Spleen (tissue), 11 donors: Measurements from ENCODE around the gene CDKL1. TPM values are rescaled to one million over a fixed set of nuclear protein-coding genes. Genes with fewer than 3 reads are reported as not detected.

Experiments
- DNase-seq: peaks from one replicate; pipeline ENCODE4 v3.0.0-alpha.2; 2020
- H3K27ac ChIP-seq, 8 donors: fragments of 200-600 bp; sonication (generic) in 7 of 8; 1 replicate in 4 of 8; 2 replicates in 4 of 8; pipeline versions ENCODE4 v1.5.0 to v1.8.0; 2016 to 2021; ENCODE audit warnings: inconsistent platforms in 4 of 8, mild to moderate bottlenecking in 4 of 8, moderate library complexity in 1 of 8
- H3K27me3 ChIP-seq, 7 donors: fragments of 200-600 bp; sonication (generic) in 6 of 7; replicated peaks in 1 of 7; 1 replicate in 4 of 7; 2 replicates in 3 of 7; pipeline versions ENCODE4 v1.5.0 to v1.8.0; 2016 to 2021; ENCODE audit warnings: inconsistent platforms in 3 of 7, mild to moderate bottlenecking in 1 of 7
- H3K36me3 ChIP-seq, 6 donors: fragments of 200-600 bp; sonication (generic) in 5 of 6; 1 replicate in 4 of 6; 2 replicates in 2 of 6; pipeline versions ENCODE4 v1.5.0 to v1.8.0; 2016 to 2021; ENCODE audit warnings: inconsistent platforms in 2 of 6
- H3K4me1 ChIP-seq, 6 donors: fragments of 200-600 bp; sonication (generic) in 5 of 6; 1 replicate in 3 of 6; 2 replicates in 3 of 6; pipeline versions ENCODE4 v1.5.0 to v1.8.0; 2016 to 2021; ENCODE audit warnings: inconsistent platforms in 3 of 6
- H3K4me3 ChIP-seq, 8 donors: fragments of 200-600 bp; sonication (generic) in 7 of 8; 1 replicate in 4 of 8; 2 replicates in 4 of 8; pipeline versions ENCODE4 v1.5.0 to v1.8.0; 2016 to 2021; ENCODE audit warnings: inconsistent platforms in 4 of 8, mild to moderate bottlenecking in 4 of 8, moderate library complexity in 2 of 8
- H3K9me3 ChIP-seq, 8 donors: fragments of 200-600 bp; sonication (generic) in 7 of 8; 1 replicate in 4 of 8; 2 replicates in 4 of 8; pipeline versions ENCODE4 v1.5.0 to v1.8.0; 2016 to 2021; ENCODE audit warnings: inconsistent platforms in 4 of 8
- POLR2A ChIP-seq, 3 donors: fragments of 450-650 bp; IDR thresholded peaks; one replicate each; pipeline ENCODE4 v1.5.1; 2017; ENCODE audit warnings: antibody characterized with exemption in 3 of 3, mild to moderate bottlenecking in 1 of 3
- POLR2AphosphoS5 ChIP-seq, 3 donors: sonication (generic); formaldehyde crosslinking; IDR thresholded peaks; one replicate each; pipeline ENCODE4 v1.5.1; 2017; ENCODE audit warnings: antibody characterized with exemption in 3 of 3
- WGBS, 5 donors: extraction: QIAGEN DNeasy Blood & Tissue Kit in 3 of 5; methylation state at CpG; one replicate each; pipeline versions ENCODE4 v1.1.5 to v1.1.7; 2013 to 2018; 5-methylcytosine and 5-hydroxymethylcytosine counted together
- intact Hi-C: fragments of 100-400 bp; cut with DNase I; formaldehyde crosslinking; loops from one replicate; pipeline ENCODE4 v1.15.0; 2023; ENCODE audit warnings: low total_unique reads
- polyA plus RNA-seq, 3 donors: library from polyadenylated mRNA; stranded (reverse); fragments of 200-250 nt; gene quantifications; one replicate each; pipeline ENCODE4 v1.2.1, GENCODE V29; 2013
- total RNA-seq, 7 donors: library from RNA; depleted of rRNA in 3 of 7; stranded (reverse); fragments of >200 nt in 3 of 7; fragmentation: NEBNext Ultra II Directional in 4 of 7; extraction: Animal tissue kit (Norgen Biotek cat#: 25700) in 4 of 7; gene quantifications; one replicate each; pipeline versions ENCODE4 v1.1.0 to v1.2.1, GENCODE V29; 2016 to 2021
- TF ChIP-seq, protein P1 (sequence below), 11 experiments: fragments of 200-600 bp in 7 of 11; fragments of 450-650 bp in 4 of 11; sonication (generic) in 4 of 11; IDR thresholded peaks in 8 of 11; conservative IDR thresholded peaks in 3 of 11; 1 replicate in 7 of 11; 2 replicates in 4 of 11; pipeline versions ENCODE4 v1.4.0 to v1.8.0; 2016 to 2021; ENCODE audit warnings: antibody characterized with exemption in 11 of 11, inconsistent platforms in 4 of 11, mild to moderate bottlenecking in 1 of 11
- donor health status: healthy with polysubstance abuse.
- donor health status: DM: no; HTN: no; CAD: no; lungs with moderate emphysema.
- donor health status: DM: no; HTN: no; CAD: no.
- donor health status: Bipolar disorder and iron deficiency.
- donor health status: healthy.
- donor health status: DM: no; HTN: no; CAD: no.
- donor health status: DM: yes; HTN: yes; CAD: no.

The CDKL1 gene
- total and polyA plus RNA-seq, 10 donors = 1.7 to 310 (median 17.6) TPM

DNA sequence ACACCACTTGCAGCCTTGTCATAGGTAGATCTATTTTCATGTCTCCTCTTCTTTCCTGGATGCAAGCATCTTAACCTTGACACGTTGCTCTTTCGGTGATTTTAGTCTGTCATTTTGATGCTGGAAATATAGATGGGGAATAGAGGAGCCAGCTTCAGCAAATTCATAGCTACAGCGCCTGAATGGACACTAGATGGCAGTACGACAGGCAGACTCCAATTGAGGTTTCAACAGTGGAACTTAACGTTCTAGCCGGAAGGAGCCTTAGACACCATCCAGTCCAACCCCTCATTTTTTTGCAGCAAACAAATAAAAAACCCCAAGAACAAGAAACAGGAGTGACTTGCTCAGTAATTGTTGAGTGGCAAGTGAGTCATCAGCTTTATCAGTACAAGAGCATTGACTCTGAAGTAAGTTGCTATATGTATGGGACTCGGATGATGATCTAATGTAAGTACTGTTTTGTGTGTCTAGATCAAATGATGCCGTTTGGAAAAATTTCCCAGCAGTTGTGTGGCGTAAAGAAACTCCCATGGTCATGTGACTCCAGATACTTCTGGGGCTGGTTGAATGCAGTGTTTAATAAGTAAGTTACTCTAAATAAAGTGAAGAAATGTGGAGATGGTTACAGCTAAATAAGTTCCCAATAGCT is 75.5 kb downstream of the CDKL1 start:
- no peak for DNase-seq
- peak overlapping the region; percentile 11 to 79 (median 74) for H3K27ac ChIP-seq
- intact Hi-C loops = no loop called here
- H3K27me3 ChIP-seq = no peaks in the 10 kb centered on the region
- peak overlapping the region in 2 of 8 donors; percentile 7 to 50 for H3K4me3 ChIP-seq
- peaks cover 10 to 45% (median 21%) of the 10 kb centered on the region in 6 donors for H3K4me1 ChIP-seq
- TF ChIP-seq POLR2AphosphoS5 (IDR thresholded peaks at IDR 0.05) (peak in 1 of 3 donors; percentile 65), POLR2A (IDR thresholded peaks at IDR 0.05) (no peak)
- TF ChIP-seq, protein P1, sequence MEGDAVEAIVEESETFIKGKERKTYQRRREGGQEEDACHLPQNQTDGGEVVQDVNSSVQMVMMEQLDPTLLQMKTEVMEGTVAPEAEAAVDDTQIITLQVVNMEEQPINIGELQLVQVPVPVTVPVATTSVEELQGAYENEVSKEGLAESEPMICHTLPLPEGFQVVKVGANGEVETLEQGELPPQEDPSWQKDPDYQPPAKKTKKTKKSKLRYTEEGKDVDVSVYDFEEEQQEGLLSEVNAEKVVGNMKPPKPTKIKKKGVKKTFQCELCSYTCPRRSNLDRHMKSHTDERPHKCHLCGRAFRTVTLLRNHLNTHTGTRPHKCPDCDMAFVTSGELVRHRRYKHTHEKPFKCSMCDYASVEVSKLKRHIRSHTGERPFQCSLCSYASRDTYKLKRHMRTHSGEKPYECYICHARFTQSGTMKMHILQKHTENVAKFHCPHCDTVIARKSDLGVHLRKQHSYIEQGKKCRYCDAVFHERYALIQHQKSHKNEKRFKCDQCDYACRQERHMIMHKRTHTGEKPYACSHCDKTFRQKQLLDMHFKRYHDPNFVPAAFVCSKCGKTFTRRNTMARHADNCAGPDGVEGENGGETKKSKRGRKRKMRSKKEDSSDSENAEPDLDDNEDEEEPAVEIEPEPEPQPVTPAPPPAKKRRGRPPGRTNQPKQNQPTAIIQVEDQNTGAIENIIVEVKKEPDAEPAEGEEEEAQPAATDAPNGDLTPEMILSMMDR (IDR thresholded peaks at IDR 0.05 in 8 of 11, conservative IDR thresholded peaks at IDR 0.05 in 3 of 11) = peak; percentile 66 to 91 (median 85)
- no peaks in the 10 kb centered on the region for H3K9me3 ChIP-seq
- WGBS, 5 donors = 4 to 15% (median 6%) methylated on average over 9 of the region's 9 CpGs
- peaks cover 0 to 38% (median 10%) of the 10 kb centered on the region in 6 donors for H3K36me3 ChIP-seq

DNA sequence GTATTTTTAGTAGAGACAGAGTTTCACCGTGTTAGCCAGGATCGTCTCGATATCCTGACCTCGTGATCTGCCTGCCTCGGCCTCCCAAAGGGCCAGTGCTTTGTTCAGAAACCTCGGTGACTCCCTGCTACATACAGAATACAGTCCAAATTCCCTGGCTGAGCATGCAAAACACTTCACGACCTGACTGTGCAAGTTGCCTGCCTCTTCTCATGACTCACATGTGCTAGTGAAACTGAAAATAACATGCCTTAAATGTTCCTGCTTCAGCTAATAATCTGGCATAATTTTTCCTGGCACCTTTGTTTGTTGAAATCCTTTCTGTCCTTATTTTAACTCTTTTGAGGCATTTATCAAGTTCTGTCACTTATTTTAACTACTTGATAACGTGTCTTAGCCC is 76.4 kb downstream of the CDKL1 start:
- Histone ChIP-seq H3K36me3 (peaks cover 0 to 29% (median 9%) of the 10 kb centered on the region in 6 donors), H3K4me3 (no peak overlapping the region), H3K9me3 (no peaks in the 10 kb centered on the region), H3K4me1 (peaks cover 10 to 45% (median 21%) of the 10 kb centered on the region in 6 donors), H3K27ac (peak overlapping the region in 6 of 8 donors; percentile 58 to 78 (median 74)), H3K27me3 (no peaks in the 10 kb centered on the region)
- intact Hi-C loops = no loop called here
- no peak for TF ChIP-seq POLR2A (IDR thresholded peaks at IDR 0.05)
- TF ChIP-seq, protein P1 (IDR thresholded peaks at IDR 0.05 in 8 of 11, conservative IDR thresholded peaks at IDR 0.05 in 3 of 11) = no peak
- TF ChIP-seq POLR2AphosphoS5 (IDR thresholded peaks at IDR 0.05) = no peak
- WGBS, 5 donors = 60 to 85% (median 73%) methylated on average over 8 of the region's 8 CpGs
- no peak for DNase-seq

DNA sequence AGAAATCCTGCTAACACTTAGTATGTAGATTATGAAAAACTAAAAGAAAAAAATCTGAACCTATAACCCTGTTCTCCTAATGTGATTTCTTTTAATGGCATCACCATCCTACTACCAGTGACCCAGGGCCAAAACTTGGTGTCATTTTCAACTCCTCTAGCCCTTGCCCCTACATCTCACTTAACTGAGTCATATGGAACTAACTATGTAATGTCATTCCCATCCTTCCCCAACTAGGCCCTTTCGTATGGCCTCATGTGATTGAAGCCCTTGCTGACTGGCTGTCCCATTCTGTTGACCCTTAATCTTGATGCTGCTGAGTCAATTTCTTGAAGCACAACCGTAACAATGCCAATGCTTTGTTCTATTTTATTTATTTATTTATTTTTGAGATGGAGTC is 77.0 kb downstream of the CDKL1 start:
- no peaks in the 10 kb centered on the region for H3K27me3 ChIP-seq
- H3K9me3 ChIP-seq = no peaks in the 10 kb centered on the region
- no peak overlapping the region for H3K4me3 ChIP-seq
- peaks cover 0 to 29% (median 7%) of the 10 kb centered on the region in 6 donors for H3K36me3 ChIP-seq
- DNase-seq = no peak
- H3K4me1 ChIP-seq = peaks cover 10 to 45% (median 21%) of the 10 kb centered on the region in 6 donors
- WGBS, 5 donors = 88 to 95% (median 90%) methylated on average over 2 of the region's 2 CpGs
- TF ChIP-seq POLR2AphosphoS5 (IDR thresholded peaks at IDR 0.05) (no peak), POLR2A (IDR thresholded peaks at IDR 0.05) (no peak)
- TF ChIP-seq, protein P1 (IDR thresholded peaks at IDR 0.05 in 8 of 11, conservative IDR thresholded peaks at IDR 0.05 in 3 of 11) = no peak
- intact Hi-C loops = no loop called here
- peak overlapping the region in 3 of 8 donors; percentile 65 to 75 (median 72) for H3K27ac ChIP-seq

DNA sequence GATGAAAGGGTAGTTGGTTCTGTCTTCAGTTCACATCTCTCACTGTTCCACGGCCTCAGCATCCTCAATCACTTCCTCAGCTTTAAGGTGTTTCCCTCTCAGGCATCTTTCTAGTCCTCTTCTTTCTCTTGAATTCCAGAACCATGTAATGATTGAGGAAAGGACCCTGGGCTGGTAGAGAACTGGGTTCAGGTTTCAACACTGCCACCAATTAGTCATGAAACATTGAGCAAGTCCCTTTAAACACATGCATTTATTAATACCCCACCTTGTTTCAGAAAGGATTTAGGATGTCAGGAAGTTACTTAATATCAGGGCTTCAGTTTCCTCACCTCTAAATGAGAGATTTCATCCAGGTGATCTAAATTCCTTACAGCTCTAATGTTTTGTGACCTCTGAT is 77.4 kb downstream of the CDKL1 start:
- H3K27ac ChIP-seq = peak overlapping the region in 2 of 8 donors; percentile 65 to 75
- peaks cover 10 to 48% (median 21%) of the 10 kb centered on the region in 6 donors for H3K4me1 ChIP-seq
- no peak overlapping the region for H3K4me3 ChIP-seq
- TF ChIP-seq POLR2A (IDR thresholded peaks at IDR 0.05) = no peak
- TF ChIP-seq POLR2AphosphoS5 (IDR thresholded peaks at IDR 0.05) = no peak
- TF ChIP-seq, protein P1 (IDR thresholded peaks at IDR 0.05 in 8 of 11, conservative IDR thresholded peaks at IDR 0.05 in 3 of 11) = no peak
- no peak for DNase-seq
- H3K9me3 ChIP-seq = no peaks in the 10 kb centered on the region
- 57 to 78% (median 63%) methylated on average over 1 of the region's 1 CpG for WGBS, 5 donors
- no peaks in the 10 kb centered on the region for H3K27me3 ChIP-seq
- peaks cover 0 to 29% (median 5%) of the 10 kb centered on the region in 6 donors for H3K36me3 ChIP-seq
- intact Hi-C loops = no loop called here
